ENCODE results near the gene RIPPLY2.

The RIPPLY2 gene

GRCh38 chr6:83859410-83860358 lies 6.5 kb downstream of the RIPPLY2 start, which contains the start of gene CYB5R4:
CYB5R4 (plus strand) TSS chr6:83859689; CDS start chr6:83859783, 94 bp downstream.
- in situ Hi-C loops (cut with HindIII; ENCODE audit: low sequenced_read_pairs), result loop anchor here (25.0 kb wide), 1 partner anchor 353 kb away; no protein-coding TSS in a partner anchor

- in situ Hi-C loops (cut with HindIII; ENCODE audit: low sequenced_read_pairs), result loop anchor here (25.0 kb wide), 1 partner anchor 352 kb away; no protein-coding TSS in a partner anchor
These were observed 7.2 kb downstream of the RIPPLY2 start for GRCh38 chr6:83860359-83860755.

GRCh38 chr6:83860782-83861495 lies 7.8 kb downstream of the RIPPLY2 start:
- in situ Hi-C loops (cut with HindIII; ENCODE audit: low sequenced_read_pairs), result loop anchor here (25.0 kb wide), 1 partner anchor 351 kb away; no protein-coding TSS in a partner anchor

GRCh38 chr6:83862776-83863471 lies 9.8 kb downstream of the RIPPLY2 start:
- in situ Hi-C loops (cut with HindIII; ENCODE audit: low sequenced_read_pairs), result loop anchor here (25.0 kb wide), 1 partner anchor 349 kb away; no protein-coding TSS in a partner anchor

GRCh38 chr6:83867043-83867442 lies 13.9 kb downstream of the RIPPLY2 start:
- in situ Hi-C loops (cut with HindIII; ENCODE audit: low sequenced_read_pairs), result loop anchor here (25.0 kb wide), 1 partner anchor 345 kb away; no protein-coding TSS in a partner anchor

GRCh38 chr6:83867527-83868161 lies 14.5 kb downstream of the RIPPLY2 start:
- in situ Hi-C loops (cut with HindIII; ENCODE audit: low sequenced_read_pairs), result loop anchor here (25.0 kb wide), 1 partner anchor 345 kb away; no protein-coding TSS in a partner anchor

GRCh38 chr6:83868639-83869038 lies 15.5 kb downstream of the RIPPLY2 start:
- in situ Hi-C loops (cut with HindIII; ENCODE audit: low sequenced_read_pairs), result loop anchor here (25.0 kb wide), 1 partner anchor 344 kb away; no protein-coding TSS in a partner anchor

GRCh38 chr6:83870649-83871048 lies 17.5 kb downstream of the RIPPLY2 start:
- in situ Hi-C loops (cut with HindIII; ENCODE audit: low sequenced_read_pairs), result loop anchor here (25.0 kb wide), 1 partner anchor 342 kb away; no protein-coding TSS in a partner anchor

GRCh38 chr6:83872386-83873118 lies 19.4 kb downstream of the RIPPLY2 start:
- in situ Hi-C loops (cut with HindIII; ENCODE audit: low sequenced_read_pairs), result loop anchor here (25.0 kb wide), 1 partner anchor 340 kb away; no protein-coding TSS in a partner anchor

- in situ Hi-C loops (cut with HindIII; ENCODE audit: low sequenced_read_pairs), result loop anchor here (25.0 kb wide), 1 partner anchor 338 kb away; no protein-coding TSS in a partner anchor
These were observed 20.7 kb downstream of the RIPPLY2 start for GRCh38 chr6:83873869-83874268.

GRCh38 chr6:83875843-83876242 lies 22.7 kb downstream of the RIPPLY2 start:
- in situ Hi-C loops (cut with HindIII; ENCODE audit: low sequenced_read_pairs), result no loop called here

GRCh38 chr6:83878902-83879644 lies 25.9 kb downstream of the RIPPLY2 start:
- in situ Hi-C loops (cut with HindIII; ENCODE audit: low sequenced_read_pairs), result no loop called here

- in situ Hi-C loops (cut with HindIII; ENCODE audit: low sequenced_read_pairs), result no loop called here
These were observed 26.6 kb downstream of the RIPPLY2 start for GRCh38 chr6:83879746-83880145.

- in situ Hi-C loops (cut with HindIII; ENCODE audit: low sequenced_read_pairs), result no loop called here
These were observed 30.1 kb downstream of the RIPPLY2 start for GRCh38 chr6:83883240-83883639.

- in situ Hi-C loops (cut with HindIII; ENCODE audit: low sequenced_read_pairs), result no loop called here
These were observed 31.4 kb downstream of the RIPPLY2 start for GRCh38 chr6:83884523-83884922.

GRCh38 chr6:83885984-83886383 lies 32.8 kb downstream of the RIPPLY2 start:
- in situ Hi-C loops (cut with HindIII; ENCODE audit: low sequenced_read_pairs), result no loop called here

GRCh38 chr6:83889621-83890020 lies 36.5 kb downstream of the RIPPLY2 start:
- in situ Hi-C loops (cut with HindIII; ENCODE audit: low sequenced_read_pairs), result no loop called here

GRCh38 chr6:83890520-83890919 lies 37.4 kb downstream of the RIPPLY2 start:
- in situ Hi-C loops (cut with HindIII; ENCODE audit: low sequenced_read_pairs), result no loop called here

GRCh38 chr6:83891586-83891985 lies 38.4 kb downstream of the RIPPLY2 start:
- in situ Hi-C loops (cut with HindIII; ENCODE audit: low sequenced_read_pairs), result no loop called here
